GM12892 (cell line): ENCODE data around the gene PRKCD.

Experiments
- POLR2A ChIP-seq: IDR thresholded peaks from 2 replicates; pipeline ENCODE4 v1.6.1; 2011; ENCODE audit warnings: low read depth, low read length, control low read depth
- POLR2AphosphoS5 ChIP-seq: IDR thresholded peaks from 2 replicates; pipeline ENCODE4 v1.6.1; 2011; ENCODE audit warnings: low read depth, low read length, control low read depth
- TAF1 ChIP-seq: IDR thresholded peaks from 2 replicates; pipeline ENCODE4 v1.6.1; 2011; ENCODE audit warnings: low read depth, mild to moderate bottlenecking, control low read depth, low read length, borderline replicate concordance

DNA sequence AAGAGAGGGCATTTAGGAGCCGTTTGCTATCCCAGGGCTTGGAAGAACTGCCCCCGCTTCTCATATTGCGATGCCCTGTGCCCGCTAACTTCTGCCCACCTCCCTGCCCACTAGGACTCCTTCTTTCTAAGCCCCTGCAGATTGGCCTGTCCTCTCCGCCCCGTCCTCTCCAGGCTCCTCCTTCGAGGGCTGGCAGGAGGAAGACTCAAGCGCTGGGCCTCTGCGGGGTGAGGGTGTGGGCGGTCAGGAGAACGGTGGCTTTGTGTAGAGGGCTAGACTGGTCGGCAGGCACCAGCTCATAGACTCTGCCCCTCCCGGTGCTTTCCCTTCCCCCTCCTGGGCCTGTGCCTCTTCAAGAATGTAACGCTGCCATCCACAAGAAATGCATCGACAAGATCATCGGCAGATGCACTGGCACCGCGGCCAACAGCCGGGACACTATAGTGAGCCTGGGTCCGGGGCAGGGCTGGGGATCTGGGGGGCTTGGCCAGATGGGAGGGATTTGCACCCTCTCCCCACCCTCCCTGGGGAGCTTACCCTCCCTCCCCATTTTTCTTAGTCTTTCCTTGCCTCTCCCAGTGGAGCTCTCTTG, 21.9 kb downstream of the PRKCD start:
- TF ChIP-seq POLR2A (no peak), POLR2AphosphoS5 (no peak), TAF1 (no peak)
